ENCODE measurements around the gene PSD. TPM values are rescaled to one million over a fixed set of nuclear protein-coding genes. Genes with fewer than 3 reads are reported as not detected.

The PSD gene
- total and polyA plus RNA-seq, 2 donors (not counting 3 experiments of a cell fraction or from before 2014, with no cell fraction given), result 0.10 to 0.40 TPM

- no peak for TF ChIP-seq MAX (IDR thresholded peaks at IDR 0.05; ENCODE audit: insufficient read depth, insufficient read length)
- no peak for TF ChIP-seq EZH2 (IDR thresholded peaks at IDR 0.05; ENCODE audit: borderline replicate concordance, low read depth, low read length, severe bottlenecking)
- TF ChIP-seq GATA2 (IDR thresholded peaks at IDR 0.05; ENCODE audit: insufficient read depth, insufficient read length, low read depth, low read length), result no peak
- no peak for TF ChIP-seq POLR2AphosphoS5 (IDR thresholded peaks at IDR 0.05; ENCODE audit: insufficient read depth, low read depth, low read length)
- no peak for TF ChIP-seq MYC (IDR thresholded peaks at IDR 0.05; ENCODE audit: low read depth, low read length)
- TF ChIP-seq JUN (IDR thresholded peaks at IDR 0.05; ENCODE audit: borderline replicate concordance, insufficient read depth, insufficient read length, low read depth), result no peak
- no peak for TF ChIP-seq CTCF (IDR thresholded peaks at IDR 0.05; ENCODE audit: extremely low read depth in 1 of 2, insufficient read depth in 1 of 2, low read depth in 1 of 2, low read length in 2 of 2)
- no peak for TF ChIP-seq FOS (IDR thresholded peaks at IDR 0.05; ENCODE audit: borderline replicate concordance, insufficient read depth, low read length)
- TF ChIP-seq POLR2A (IDR thresholded peaks at IDR 0.05; ENCODE audit: low read depth, low read length), result no peak
- H3K9me1 ChIP-seq (replicated peaks; ENCODE audit: control insufficient read depth, extremely low read depth, insufficient read depth, low read length), result no peaks in the 10 kb centered on the region
- H3K9ac ChIP-seq (replicated peaks; ENCODE audit: extremely low read depth, insufficient read depth, low read length), result no peak overlapping the region
- H3K27ac ChIP-seq (ENCODE audit: insufficient read depth, low read depth, low read length), result no peak overlapping the region
- DNase-seq (ENCODE audit: low read depth, low spot score) (no peak), FAIRE-seq (no peak)
- ChIA-PET POLR2A (no interaction called here), CTCF (no interaction called here)
- no peaks in the 10 kb centered on the region for H3K79me2 ChIP-seq (ENCODE audit: control insufficient read depth, insufficient read depth, low read length)
- no peak overlapping the region for H3K4me3 ChIP-seq (replicated peaks in 1 of 3; ENCODE audit: insufficient read depth in 1 of 3, low read depth in 1 of 3, low read length in 3 of 3)
- H3K36me3 ChIP-seq (ENCODE audit: control insufficient read depth in 2 of 2, extremely low read depth in 1 of 2, insufficient read depth in 2 of 2, low read length in 2 of 2), result no peaks in the 10 kb centered on the region
- no peaks in the 10 kb centered on the region for H3K9me3 ChIP-seq (replicated peaks; ENCODE audit: control insufficient read depth, insufficient read depth, low read length)
- no peak overlapping the region for H2AFZ ChIP-seq (ENCODE audit: low read depth, low read length)
- no peaks in the 10 kb centered on the region for H4K20me1 ChIP-seq (replicated peaks; ENCODE audit: control insufficient read depth, extremely low read depth, insufficient read depth, low read length)
- H3K4me1 ChIP-seq (ENCODE audit: control insufficient read depth, extremely low read depth, insufficient read depth, low read length), result no peaks in the 10 kb centered on the region
- BruUV-seq (replicated peaks), result no TSS peak
- dilution Hi-C loops (cut with MboI; ENCODE audit: extremely low pct_ligation_motif_present, low sequenced_read_pairs) (no loop called here), intact Hi-C loops (cut with micrococcal nuclease) (no loop called here)
- peaks cover 13 to 24% of the 10 kb centered on the region in 2 experiments for H3K27me3 ChIP-seq (ENCODE audit: control insufficient read depth in 2 of 2, insufficient read depth in 2 of 2, low read length in 2 of 2)
- no peak overlapping the region for H3K4me2 ChIP-seq (ENCODE audit: insufficient read depth, low read length)
Measured at GRCh38 chr10:102437515-102437914, 18.9 kb upstream of the PSD start.
